ENCODE measurements around the gene EMC9. TPM values are rescaled to one million over a fixed set of nuclear protein-coding genes. Genes with fewer than 3 reads are reported as not detected.

Gene EMC9
- total and polyA plus RNA-seq, 2 of the 8 experiments (the other 6 are each of a cell fraction or from before 2014, with no cell fraction given) = 38.4 to 47.2 TPM

GRCh38 chr14:24123424-24124417, 17.7 kb downstream of the EMC9 start:
- H3K4ac ChIP-seq (replicated peaks; ENCODE audit: insufficient read length, low read depth, low read length) = no peak overlapping the region
- no peaks in the 10 kb centered on the region for H3K27me3 ChIP-seq (replicated peaks in 1 of 4; ENCODE audit: control insufficient read depth in 3 of 4, extremely low read depth in 1 of 4, insufficient read depth in 3 of 4, low read length in 3 of 4)
- no peak overlapping the region for H2BK15ac ChIP-seq (ENCODE audit: low read length)
- no peaks in the 10 kb centered on the region for H3K23me2 ChIP-seq (ENCODE audit: low read depth, low read length)
- H2AFZ ChIP-seq (ENCODE audit: low read length) = no peak overlapping the region
- H2BK5ac ChIP-seq (ENCODE audit: low read depth, low read length) = no peak overlapping the region
- WGBS, 2 experiments (ENCODE audit: extremely low coverage in 1 of 2, insufficient coverage in 1 of 2, insufficient read length in 1 of 2, insufficient replicate concordance in 2 of 2, low coverage in 1 of 2, low lambda C conversion rate in 2 of 2, missing lambda C conversion rate in 1 of 2) = 85% methylated on average over 9 of the region's 9 CpGs; no CpG with 5 or more reads in 1 of the 2 experiments
- H4K20me1 ChIP-seq (replicated peaks in 1 of 2; ENCODE audit: control insufficient read depth in 1 of 2, insufficient read depth in 2 of 2, low read length in 2 of 2) = peaks cover 0 to 3% of the 10 kb centered on the region in 2 experiments
- H3K4me2 ChIP-seq (ENCODE audit: insufficient read depth in 1 of 2, low read depth in 2 of 2, low read length in 2 of 2) = no peak overlapping the region
- no peak overlapping the region for H4K8ac ChIP-seq (ENCODE audit: extremely low read depth, insufficient read depth, low read length)
- no peak overlapping the region for H2BK12ac ChIP-seq (ENCODE audit: low read depth, low read length)
- DNase-seq (ENCODE audit: low read depth in 1 of 2, low spot score in 2 of 2) (no peak), FAIRE-seq (no peak)
- no peak overlapping the region for H3K27ac ChIP-seq (ENCODE audit: low read depth, low read length)
- POLR2A ChIA-PET (ENCODE audit: partially characterized antibody) = interaction anchor here (0.6 to 11.1 kb wide), 9 partner anchors 7 to 83 kb away, joined by 3 to 96 read pairs (median 3); partner anchors contain the start of genes DCAF11, IRF9, NRL and PCK2
- no peak overlapping the region for H2BK20ac ChIP-seq (ENCODE audit: low read length)
- no peaks in the 10 kb centered on the region for H3K9me3 ChIP-seq (ENCODE audit: insufficient read depth in 2 of 2, low read depth in 1 of 2, low read length in 1 of 2)
- no peaks in the 10 kb centered on the region for H3K79me1 ChIP-seq (ENCODE audit: low read depth, low read length)
- H3K9ac ChIP-seq (replicated peaks in 1 of 4; ENCODE audit: extremely low read depth in 1 of 4, low read depth in 3 of 4, low read length in 3 of 4) = no peak overlapping the region
- peaks cover 7 to 28% (median 23%) of the 10 kb centered on the region in 4 experiments; a peak in 6 of 8 replicates for H3K36me3 ChIP-seq (ENCODE audit: control insufficient read depth in 2 of 4, insufficient read depth in 4 of 4, low read length in 3 of 4)
- no peak overlapping the region for H4K5ac ChIP-seq (ENCODE audit: insufficient read length, low read depth, low read length)
- H3K23ac ChIP-seq (ENCODE audit: insufficient read length) = no peak overlapping the region
- CTCF ChIA-PET (ENCODE audit: partially characterized antibody) = interaction anchor here (0.7 to 1.5 kb wide), 2 partner anchors 16 to 43 kb away, joined by 3 read pairs; no protein-coding TSS in a partner anchor
- H3K4me3 ChIP-seq (ENCODE audit: extremely low read depth in 1 of 4, insufficient read depth in 2 of 4, low read depth in 3 of 4, low read length in 4 of 4) = no peak overlapping the region
- no peaks in the 10 kb centered on the region for H3K79me2 ChIP-seq (ENCODE audit: control insufficient read depth in 1 of 2, insufficient read depth in 2 of 2, low read length in 2 of 2)
- no peak overlapping the region for H3K56ac ChIP-seq (replicated peaks; ENCODE audit: insufficient read length, low read depth, low read length)
- no peak overlapping the region for H3K18ac ChIP-seq (ENCODE audit: extremely low read depth, low read length)
- H4K91ac ChIP-seq (replicated peaks; ENCODE audit: insufficient read length, low read length) = no peak overlapping the region
- H3K4me1 ChIP-seq (replicated peaks in 1 of 4; ENCODE audit: control insufficient read depth in 3 of 4, insufficient read depth in 4 of 4, low read length in 3 of 4) = no peaks in the 10 kb centered on the region
- H3K14ac ChIP-seq (ENCODE audit: insufficient read length) = no peak overlapping the region
- no peak overlapping the region for H2AK5ac ChIP-seq (ENCODE audit: low read depth, low read length)
- no peak overlapping the region for H2BK120ac ChIP-seq (replicated peaks; ENCODE audit: low read depth, low read length)
- TF ChIP-seq NRF1 (IDR thresholded peaks at IDR 0.05; ENCODE audit: low read depth, low read length) (no peak), EP300 (IDR thresholded peaks at IDR 0.05; ENCODE audit: borderline replicate concordance in 1 of 2, low read depth in 2 of 2, low read length in 2 of 2) (no peak), CREB1 (IDR thresholded peaks at IDR 0.05) (no peak), TAF1 (IDR thresholded peaks at IDR 0.05; ENCODE audit: low read depth, low read length) (no peak), SIX5 (IDR thresholded peaks at IDR 0.05; ENCODE audit: low read depth, low read length) (no peak), EGR1 (IDR thresholded peaks at IDR 0.05; ENCODE audit: borderline replicate concordance, low read depth, low read length) (no peak), CHD2 (IDR thresholded peaks at IDR 0.05; ENCODE audit: low read length) (no peak), SP1 (IDR thresholded peaks at IDR 0.05; ENCODE audit: low read depth, low read length) (no peak), ATF3 (IDR thresholded peaks at IDR 0.05; ENCODE audit: insufficient read depth, low read depth, low read length) (no peak)
- TF ChIP-seq, protein P1, sequence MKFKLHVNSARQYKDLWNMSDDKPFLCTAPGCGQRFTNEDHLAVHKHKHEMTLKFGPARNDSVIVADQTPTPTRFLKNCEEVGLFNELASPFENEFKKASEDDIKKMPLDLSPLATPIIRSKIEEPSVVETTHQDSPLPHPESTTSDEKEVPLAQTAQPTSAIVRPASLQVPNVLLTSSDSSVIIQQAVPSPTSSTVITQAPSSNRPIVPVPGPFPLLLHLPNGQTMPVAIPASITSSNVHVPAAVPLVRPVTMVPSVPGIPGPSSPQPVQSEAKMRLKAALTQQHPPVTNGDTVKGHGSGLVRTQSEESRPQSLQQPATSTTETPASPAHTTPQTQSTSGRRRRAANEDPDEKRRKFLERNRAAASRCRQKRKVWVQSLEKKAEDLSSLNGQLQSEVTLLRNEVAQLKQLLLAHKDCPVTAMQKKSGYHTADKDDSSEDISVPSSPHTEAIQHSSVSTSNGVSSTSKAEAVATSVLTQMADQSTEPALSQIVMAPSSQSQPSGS (IDR thresholded peaks at IDR 0.05; ENCODE audit: low read length) = no peak

Measured in H1 (cell line).